Mucosa of stomach (tissue), 1 donor: ENCODE data around the gene ZMPSTE24.

Source experiments
- H3K27me3 ChIP-seq: one replicate; pipeline ENCODE4 v1.7.0; 2013; ENCODE audit warnings: mild to moderate bottlenecking, low read length; ENCODE audit not compliant: control insufficient read depth, insufficient read depth
- H3K36me3 ChIP-seq: one replicate; pipeline ENCODE4 v1.7.0; 2013; ENCODE audit warnings: low read length; ENCODE audit not compliant: control insufficient read depth, insufficient read depth
- H3K4me1 ChIP-seq: one replicate; pipeline ENCODE4 v1.7.0; 2013; ENCODE audit warnings: mild to moderate bottlenecking, low read length; ENCODE audit not compliant: control insufficient read depth, insufficient read depth
- H3K4me3 ChIP-seq: one replicate; pipeline ENCODE4 v1.7.0; 2013; ENCODE audit warnings: low read length
- H3K9ac ChIP-seq: one replicate; pipeline ENCODE4 v1.7.0; 2013; ENCODE audit warnings: mild to moderate bottlenecking, low read length, moderate library complexity
- H3K9me3 ChIP-seq: one replicate; pipeline ENCODE4 v1.7.0; 2013; ENCODE audit warnings: mild to moderate bottlenecking, low read length, moderate library complexity; ENCODE audit not compliant: control insufficient read depth
- donor health status: Pancreatic carcinoma.

ZMPSTE24 gene

DNA sequence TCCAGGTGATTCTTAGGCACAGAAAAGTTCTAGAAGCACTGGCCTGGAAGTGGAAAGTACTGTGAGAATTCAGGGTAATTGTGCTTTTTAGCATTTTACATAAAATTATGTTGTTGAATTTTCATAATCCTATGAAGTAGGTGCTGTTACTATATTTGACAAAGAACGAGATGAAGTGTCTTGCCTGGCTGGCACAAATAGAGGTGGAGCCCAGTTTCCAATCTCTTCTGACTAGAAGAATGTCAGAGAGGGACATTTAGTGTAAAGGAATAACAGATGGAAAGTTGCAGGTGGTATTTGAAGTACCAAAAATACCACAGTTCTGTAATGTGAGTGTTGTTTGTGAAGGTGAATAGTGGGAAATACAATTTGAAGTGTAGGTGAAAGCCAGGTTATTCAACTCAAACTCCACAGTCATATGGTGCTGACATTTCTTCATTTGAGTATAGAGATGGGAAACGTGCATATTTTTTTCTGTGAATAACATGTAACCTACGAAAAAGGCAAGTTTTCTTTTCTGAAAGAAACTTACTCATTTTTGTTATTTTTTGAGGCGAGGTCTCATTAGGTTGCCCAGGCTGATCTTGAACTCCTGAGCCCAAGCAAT, 13.8 kb upstream of the ZMPSTE24 start:
- Histone ChIP-seq H3K27me3 (no peaks in the 10 kb centered on the region), H3K9me3 (no peaks in the 10 kb centered on the region), H3K36me3 (no peaks in the 10 kb centered on the region), H3K4me1 (peaks cover 24% of the 10 kb centered on the region), H3K4me3 (no peak overlapping the region), H3K9ac (no peak overlapping the region)

DNA sequence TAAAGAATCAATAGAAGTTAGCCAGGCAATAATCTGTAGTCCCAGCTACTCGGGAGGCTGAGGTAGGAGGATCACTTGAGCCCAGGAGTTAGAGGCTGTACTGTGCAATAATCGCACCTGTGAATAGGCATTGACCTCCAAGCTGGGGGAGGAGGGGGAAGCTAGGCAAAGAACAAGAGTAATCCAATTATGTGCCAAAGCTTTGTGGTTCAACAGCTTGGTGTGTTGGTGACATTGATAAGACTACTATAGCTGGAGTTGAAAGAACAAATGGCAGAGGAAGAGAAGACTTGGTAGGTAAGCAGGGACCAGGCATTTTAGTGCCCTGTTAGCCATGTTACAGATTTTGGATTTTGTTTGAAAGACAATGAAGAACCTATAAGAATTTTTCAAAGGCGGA, 12.3 kb upstream of the ZMPSTE24 start:
- no peak overlapping the region for H3K9ac ChIP-seq
- no peaks in the 10 kb centered on the region for H3K9me3 ChIP-seq
- H3K27me3 ChIP-seq, result no peaks in the 10 kb centered on the region
- no peak overlapping the region for H3K4me3 ChIP-seq
- peaks cover 24% of the 10 kb centered on the region for H3K4me1 ChIP-seq
- no peaks in the 10 kb centered on the region for H3K36me3 ChIP-seq

DNA sequence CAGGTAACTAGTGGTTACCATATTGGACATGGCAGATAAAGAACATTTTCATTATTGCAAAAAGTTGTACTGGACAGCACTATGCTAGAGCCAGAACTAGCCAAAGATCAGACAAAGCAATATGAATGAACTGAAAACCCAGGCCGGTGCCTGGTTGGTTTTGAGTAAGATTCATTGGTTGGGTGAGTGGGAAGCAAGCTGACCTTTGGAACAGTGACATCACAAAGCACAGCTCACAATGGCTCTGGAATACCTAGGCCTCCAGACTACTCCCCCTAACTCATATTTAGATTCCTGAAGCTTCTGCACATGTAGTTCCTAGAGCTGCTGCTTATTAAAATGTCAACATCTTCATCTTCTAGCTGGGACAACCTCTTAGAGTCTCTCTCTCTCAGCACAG, 10.4 kb upstream of the ZMPSTE24 start, which contains the start of gene TMCO2:
TMCO2 (plus strand) TSS at position 283 of the 400 bp plus-strand sequence; CDS start at position 340, 57 bp downstream.
- H3K36me3 ChIP-seq, result no peaks in the 10 kb centered on the region
- no peak within 1 kb of the TSS for H3K9ac ChIP-seq
- no peaks in the 10 kb centered on the region for H3K9me3 ChIP-seq
- H3K4me3 ChIP-seq, result no peak within 1 kb of the TSS
- H3K4me1 ChIP-seq, result peaks cover 23% of the 10 kb centered on the region
- H3K27me3 ChIP-seq, result no peaks in the 10 kb centered on the region

DNA sequence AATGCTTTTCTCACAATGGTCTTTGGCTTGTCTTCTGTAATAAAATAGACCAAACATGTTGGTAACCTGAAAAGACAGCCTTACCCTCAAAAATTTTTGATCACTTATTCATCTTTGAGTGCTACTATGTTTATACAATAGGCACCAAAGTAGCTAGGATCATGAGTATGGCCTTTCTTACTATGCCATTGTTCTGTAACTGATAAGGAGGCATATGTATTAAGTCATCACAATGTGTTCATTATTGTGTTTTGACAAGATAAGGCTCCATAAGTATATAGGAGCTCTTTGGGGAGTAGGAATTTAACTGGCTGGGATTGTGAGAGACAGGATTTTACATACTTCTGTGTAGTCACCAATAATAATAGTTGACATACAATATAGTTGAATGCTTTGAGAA, 9.6 kb upstream of the ZMPSTE24 start:
- H3K4me1 ChIP-seq, result peaks cover 18% of the 10 kb centered on the region
- no peaks in the 10 kb centered on the region for H3K27me3 ChIP-seq
- H3K9ac ChIP-seq, result no peak overlapping the region
- no peaks in the 10 kb centered on the region for H3K9me3 ChIP-seq
- H3K4me3 ChIP-seq, result no peak overlapping the region
- H3K36me3 ChIP-seq, result no peaks in the 10 kb centered on the region

DNA sequence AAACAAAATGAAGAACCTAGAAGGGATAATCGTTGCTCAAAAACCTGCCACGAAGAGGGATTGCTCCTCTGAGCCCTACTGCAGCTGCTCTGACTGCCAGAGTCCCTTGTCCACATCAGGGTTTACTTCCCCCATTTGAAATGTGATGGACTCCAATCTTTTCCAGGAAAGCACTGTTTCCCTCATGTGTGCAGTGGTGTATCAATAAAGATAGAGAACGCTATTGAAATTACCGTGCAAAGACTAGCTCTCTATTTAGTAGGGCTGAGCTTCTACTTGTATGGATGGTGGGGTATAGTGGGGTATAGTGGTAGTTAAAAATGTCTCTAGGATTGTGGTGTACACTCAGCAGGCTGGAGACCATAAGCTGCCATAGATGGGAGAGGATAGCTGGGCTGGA, 6.6 kb upstream of the ZMPSTE24 start:
- no peaks in the 10 kb centered on the region for H3K9me3 ChIP-seq
- no peaks in the 10 kb centered on the region for H3K27me3 ChIP-seq
- H3K9ac ChIP-seq, result no peak overlapping the region
- H3K4me3 ChIP-seq, result no peak overlapping the region
- H3K36me3 ChIP-seq, result no peaks in the 10 kb centered on the region
- no peaks in the 10 kb centered on the region for H3K4me1 ChIP-seq

DNA sequence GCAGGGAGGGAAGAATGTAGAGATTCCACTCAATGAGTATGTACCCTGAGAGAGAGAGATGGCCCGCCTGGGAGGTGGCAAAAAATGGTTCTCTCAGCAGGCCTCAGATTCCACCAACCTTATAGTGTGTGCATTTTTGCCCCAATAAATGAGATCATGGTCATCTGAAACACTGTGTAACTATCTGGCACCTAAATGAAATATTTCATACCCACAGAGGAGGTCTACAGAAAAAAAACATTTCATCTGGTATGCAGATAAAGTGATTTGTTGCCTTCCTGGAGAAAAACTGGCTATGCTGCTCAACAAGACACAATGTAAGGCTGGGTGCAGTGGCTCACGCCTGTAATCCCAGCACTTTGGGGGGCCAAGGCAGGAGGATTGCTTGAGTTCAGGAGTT, 5.4 kb upstream of the ZMPSTE24 start:
- Histone ChIP-seq H3K4me3 (no peak overlapping the region), H3K36me3 (no peaks in the 10 kb centered on the region), H3K9ac (no peak overlapping the region), H3K4me1 (no peaks in the 10 kb centered on the region), H3K27me3 (no peaks in the 10 kb centered on the region), H3K9me3 (no peaks in the 10 kb centered on the region)

DNA sequence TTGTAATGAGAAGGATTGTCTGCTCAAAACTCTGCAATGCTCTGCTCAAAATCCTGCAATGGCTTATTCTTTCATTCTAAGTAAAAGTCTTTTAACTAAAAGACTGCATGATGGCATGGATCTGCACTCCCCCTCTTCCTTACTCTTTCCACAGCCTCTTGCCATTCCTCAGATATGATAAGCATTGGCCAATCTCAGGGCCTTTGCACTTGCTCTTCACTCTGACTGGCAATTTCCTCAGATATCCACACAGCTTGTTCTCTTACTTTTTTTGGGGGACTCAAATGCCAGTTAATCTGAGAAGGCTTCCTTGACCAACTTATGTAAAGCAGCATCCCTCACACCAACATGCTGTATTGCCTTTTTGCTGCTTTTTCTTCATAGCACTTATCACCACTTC, 2.8 kb upstream of the ZMPSTE24 start:
- no peaks in the 10 kb centered on the region for H3K9me3 ChIP-seq

DNA sequence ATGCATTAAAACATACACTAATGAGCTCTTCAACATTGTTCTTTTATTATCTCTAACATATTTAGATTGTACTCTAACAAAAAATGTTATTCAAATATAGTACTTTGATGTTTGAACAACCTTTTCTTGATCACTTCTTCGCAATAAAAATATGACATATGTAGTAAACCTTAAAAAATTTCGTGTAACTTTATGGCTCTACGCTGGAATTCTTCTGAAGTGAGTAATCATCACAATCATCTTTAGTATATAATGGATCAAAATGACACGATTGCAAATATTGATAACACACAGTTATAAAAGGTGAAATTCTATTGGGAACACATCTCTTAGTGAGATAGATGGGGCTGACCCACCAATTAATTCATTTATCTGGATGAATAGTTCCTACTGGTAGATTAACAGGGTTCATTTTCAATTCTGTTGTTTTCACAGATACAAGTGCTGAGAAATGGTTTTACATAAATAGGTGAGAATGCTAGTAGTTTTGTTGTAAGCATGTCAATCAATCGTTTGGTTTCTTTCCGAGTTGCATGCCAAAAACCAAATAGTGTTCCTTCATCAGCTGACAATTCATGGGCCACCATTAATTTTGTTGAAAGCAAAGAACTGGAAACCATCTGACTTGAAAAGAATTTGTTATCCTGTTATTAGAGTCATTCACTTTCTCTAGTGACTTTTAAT, 1.5 kb upstream of the ZMPSTE24 start:
- no peaks in the 10 kb centered on the region for H3K4me1 ChIP-seq
- H3K4me3 ChIP-seq, result peak overlapping the region; percentile 78
- no peaks in the 10 kb centered on the region for H3K9me3 ChIP-seq
- peak overlapping the region; percentile 99 for H3K9ac ChIP-seq
- no peaks in the 10 kb centered on the region for H3K27me3 ChIP-seq
- no peaks in the 10 kb centered on the region for H3K36me3 ChIP-seq

More for the DNA sequence above, 2.8 kb upstream of the ZMPSTE24 start:
- Histone ChIP-seq H3K36me3 (no peaks in the 10 kb centered on the region), H3K4me3 (no peak overlapping the region), H3K9ac (no peak overlapping the region), H3K4me1 (no peaks in the 10 kb centered on the region), H3K27me3 (no peaks in the 10 kb centered on the region)

DNA sequence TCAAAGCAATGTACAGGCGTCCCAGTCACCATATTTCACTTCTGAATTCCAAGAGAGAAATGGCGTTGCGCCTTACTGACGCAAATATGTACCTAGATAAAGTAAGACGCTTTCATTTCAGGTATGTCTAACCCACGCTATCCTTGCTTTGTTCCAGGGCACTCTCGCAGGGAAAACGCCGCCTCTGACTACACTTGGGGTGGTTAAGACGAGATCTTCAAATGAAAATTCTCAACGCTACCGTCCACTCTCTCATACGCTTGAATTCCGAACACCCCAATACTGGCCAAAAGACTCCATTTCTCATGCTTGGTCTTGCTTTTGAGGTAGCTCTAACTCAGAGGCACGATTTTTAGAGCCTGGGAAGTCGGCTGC, 736 bp upstream of the ZMPSTE24 start:
- Histone ChIP-seq H3K9ac (peak overlapping the region; percentile 99), H3K4me1 (no peaks in the 10 kb centered on the region)

DNA sequence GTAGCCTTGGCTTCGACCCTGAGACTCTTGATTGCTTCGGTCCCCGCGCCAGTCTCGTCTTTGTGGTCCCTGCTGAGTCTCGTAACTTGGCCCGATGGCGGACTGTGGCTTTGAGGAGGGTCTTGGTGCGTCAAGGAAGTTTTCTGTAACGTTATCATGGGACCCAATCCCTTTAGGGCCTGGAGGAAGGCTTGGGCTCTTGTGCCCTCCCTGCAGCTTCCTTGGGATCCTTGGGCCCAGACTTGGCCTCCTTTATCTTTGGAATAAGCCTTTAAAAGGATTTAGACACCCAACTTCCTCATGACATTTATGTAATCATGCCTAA, 371 bp downstream of the ZMPSTE24 start:
- H3K9ac ChIP-seq, result peak overlapping the region; percentile 99
- no peaks in the 10 kb centered on the region for H3K9me3 ChIP-seq
- peak overlapping the region; percentile 78 for H3K4me3 ChIP-seq
- H3K27me3 ChIP-seq, result no peaks in the 10 kb centered on the region
- H3K36me3 ChIP-seq, result no peaks in the 10 kb centered on the region
- H3K4me1 ChIP-seq, result no peaks in the 10 kb centered on the region

More for the DNA sequence above, 736 bp upstream of the ZMPSTE24 start:
- no peaks in the 10 kb centered on the region for H3K27me3 ChIP-seq
- no peaks in the 10 kb centered on the region for H3K36me3 ChIP-seq
- H3K4me3 ChIP-seq, result peak overlapping the region; percentile 78
- H3K9me3 ChIP-seq, result no peaks in the 10 kb centered on the region

DNA sequence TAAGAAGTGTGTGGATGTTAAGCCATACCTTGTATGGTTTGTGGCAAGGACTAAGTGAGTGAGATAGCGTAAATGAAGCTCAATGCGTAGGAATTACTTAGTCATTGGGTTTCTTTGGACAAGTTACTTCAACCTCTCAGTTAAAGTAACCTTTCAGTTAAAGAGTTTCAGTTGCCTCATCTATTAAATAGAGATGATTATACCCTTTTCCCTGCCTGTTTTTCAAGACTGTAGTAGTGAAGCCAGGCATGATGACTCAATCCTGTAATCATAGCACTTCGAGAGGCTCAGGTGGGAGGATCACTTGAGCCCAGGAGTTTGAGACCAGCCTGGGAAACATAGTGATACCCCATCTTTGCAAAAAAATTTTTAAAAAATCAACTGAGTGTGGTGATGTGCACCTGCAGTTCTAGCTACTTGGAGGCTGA, 6.3 kb downstream of the ZMPSTE24 start:
- H3K9me3 ChIP-seq, result no peaks in the 10 kb centered on the region
- H3K4me3 ChIP-seq, result no peak overlapping the region
- H3K27me3 ChIP-seq, result no peaks in the 10 kb centered on the region
- H3K4me1 ChIP-seq, result no peaks in the 10 kb centered on the region
- H3K9ac ChIP-seq, result no peak overlapping the region
- H3K36me3 ChIP-seq, result no peaks in the 10 kb centered on the region

DNA sequence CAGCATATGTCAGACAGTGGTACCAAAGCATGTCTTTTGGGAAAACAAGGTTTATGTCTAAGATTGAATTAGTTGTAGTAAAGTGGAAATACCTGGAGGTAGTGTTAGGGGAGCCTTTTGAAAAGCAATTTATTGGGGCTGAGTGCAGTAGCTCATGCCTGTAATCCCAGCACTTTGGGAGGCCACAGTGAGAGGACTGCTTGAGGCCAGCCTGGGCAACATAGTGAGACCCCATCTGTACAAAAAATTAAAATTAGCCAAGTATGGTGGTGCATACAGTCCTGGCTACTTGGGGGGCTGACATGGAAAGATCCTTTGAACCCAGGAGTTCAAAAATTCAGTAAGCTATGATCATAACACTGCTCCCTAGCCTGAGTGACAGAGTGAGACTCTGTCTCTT, 7.3 kb downstream of the ZMPSTE24 start:
- Histone ChIP-seq H3K4me1 (no peaks in the 10 kb centered on the region), H3K9ac (no peak overlapping the region), H3K4me3 (no peak overlapping the region), H3K9me3 (no peaks in the 10 kb centered on the region), H3K36me3 (no peaks in the 10 kb centered on the region), H3K27me3 (no peaks in the 10 kb centered on the region)
